Measurements from ENCODE around the gene SFT2D2. TPM values are rescaled to one million over a fixed set of nuclear protein-coding genes. Genes with fewer than 3 reads are reported as not detected.

Gene SFT2D2
- total RNA-seq, 5 donors from 2014 or later (not counting 1 experiment from before 2014, with no cell fraction given) = 51.6 to 63.1 (median 55.6) TPM

GRCh38 chr1:168300626-168301025 lies 74.8 kb downstream of the SFT2D2 start:
- H3K4me1 ChIP-seq (ENCODE audit: control insufficient read depth in 1 of 2, extremely low read depth in 1 of 2, insufficient read depth in 2 of 2, low read length in 2 of 2) = no peaks in the 10 kb centered on the region
- H3K9me3 ChIP-seq = no peaks in the 10 kb centered on the region
- Mint-ChIP-seq H3K4me1 (no peaks in the 10 kb centered on the region), H3K27ac (no peak overlapping the region), H3K4me3 (no peak overlapping the region), H3K36me3 (peaks cover 39% of the 10 kb centered on the region), H3K27me3 (no peaks in the 10 kb centered on the region), H3K9me3 (no peaks in the 10 kb centered on the region)
- ChIA-PET CTCF (no interaction called here), POLR2A (no interaction called here)
- H3K27me3 ChIP-seq (replicated peaks in 1 of 2; ENCODE audit: control insufficient read depth in 2 of 2, extremely low read depth in 1 of 2, insufficient read depth in 2 of 2, low read length in 1 of 2) = no peaks in the 10 kb centered on the region
- H3K4me3 ChIP-seq (ENCODE audit: control insufficient read depth in 1 of 2, extremely low read depth in 1 of 2, low read length in 1 of 2) = no peak overlapping the region
- H3K27ac ChIP-seq (ENCODE audit: low read length) = no peak overlapping the region
- WGBS (ENCODE audit: insufficient coverage) = 90% methylated on average over 2 of the region's 2 CpGs
- no peaks in the 10 kb centered on the region for H3K36me3 ChIP-seq (ENCODE audit: control insufficient read depth in 2 of 2, extremely low read depth in 1 of 2, insufficient read depth in 1 of 2, low read length in 1 of 2)
- DNase-seq = no peak
- no peak for ATAC-seq (replicated peaks in 1 of 4)

DNA sequence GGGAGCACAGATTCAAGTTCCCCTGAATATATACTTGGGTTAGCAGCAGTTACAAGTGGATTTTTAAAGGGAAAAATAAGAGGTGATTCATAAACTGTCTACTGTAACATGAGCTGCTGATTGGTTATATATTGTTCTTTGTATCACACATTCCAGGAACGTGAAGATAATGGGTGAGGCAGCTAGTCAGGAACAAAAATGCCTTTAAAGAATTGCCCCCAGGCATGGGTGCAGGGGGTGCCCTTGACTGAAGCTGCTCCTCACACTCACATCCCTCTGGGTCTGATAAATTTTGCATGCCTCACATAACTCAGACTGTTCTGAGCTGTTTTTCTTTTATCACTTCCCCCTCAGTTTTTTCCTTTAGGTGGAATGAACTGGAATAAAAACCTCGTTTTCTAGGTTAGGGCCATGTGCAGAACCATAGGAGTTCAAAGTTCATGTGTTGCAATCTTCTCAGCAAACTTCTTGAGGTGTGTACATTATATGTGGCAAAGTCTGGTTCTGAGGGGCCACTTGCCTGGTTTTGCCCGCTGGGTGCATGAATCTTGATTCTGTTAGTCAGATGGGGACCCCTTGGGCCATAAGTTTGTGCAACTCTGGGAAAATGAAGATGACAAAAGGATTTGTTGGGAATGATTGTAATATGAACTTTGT lies 76.0 kb downstream of the SFT2D2 start:
- H3K27me3 ChIP-seq (replicated peaks in 1 of 2; ENCODE audit: control insufficient read depth in 2 of 2, extremely low read depth in 1 of 2, insufficient read depth in 2 of 2, low read length in 1 of 2) = no peaks in the 10 kb centered on the region
- Mint-ChIP-seq H3K4me3 (no peak overlapping the region), H3K9me3 (no peaks in the 10 kb centered on the region), H3K27ac (no peak overlapping the region), H3K36me3 (peaks cover 46% of the 10 kb centered on the region), H3K4me1 (no peaks in the 10 kb centered on the region), H3K27me3 (no peaks in the 10 kb centered on the region)
- ChIA-PET CTCF (no interaction called here), POLR2A (no interaction called here)
- ATAC-seq (replicated peaks in 1 of 4) (no peak), DNase-seq (no peak)
- no peak overlapping the region for H3K27ac ChIP-seq (ENCODE audit: low read length)
- H3K36me3 ChIP-seq (ENCODE audit: control insufficient read depth in 2 of 2, extremely low read depth in 1 of 2, insufficient read depth in 1 of 2, low read length in 1 of 2) = no peaks in the 10 kb centered on the region
- H3K4me3 ChIP-seq (ENCODE audit: control insufficient read depth in 1 of 2, extremely low read depth in 1 of 2, low read length in 1 of 2) = no peak overlapping the region
- WGBS (ENCODE audit: insufficient coverage) = 100% methylated on average over 1 of the region's 3 CpGs
- no peaks in the 10 kb centered on the region for H3K9me3 ChIP-seq
- H3K4me1 ChIP-seq (ENCODE audit: control insufficient read depth in 1 of 2, extremely low read depth in 1 of 2, insufficient read depth in 2 of 2, low read length in 2 of 2) = no peaks in the 10 kb centered on the region

Other genes with a start within 250 kb of the SFT2D2 start
- gene GPR161, start 89.1 kb upstream of the SFT2D2 start, total RNA-seq = under 1 TPM; 0.09 to 0.39 (median 0.29) TPM
- gene TIPRL, start 47.0 kb upstream of the SFT2D2 start, total RNA-seq = 10 to 100 TPM; 13.8 to 26.6 (median 22.3) TPM
- 1 to 10 TPM; 2.8 to 3.9 (median 3.5) TPM for gene TBX19, start 54.9 kb downstream of the SFT2D2 start, total RNA-seq